HG02798 (cell line): Measurements from ENCODE around the gene UBE2C.

Source experiments
- ATAC-seq: cut with Tn5 transposase; IDR thresholded peaks from one replicate; pipeline ENCODE4 v1.9.1; 2021; ENCODE audit warnings: mild to moderate bottlenecking; ENCODE audit not compliant: unreplicated experiment, poor library complexity

UBE2C gene

GRCh38 chr20:45853484-45853883, 41.0 kb downstream of the UBE2C start:
- no peak for ATAC-seq

GRCh38 chr20:45857114-45857881, 44.9 kb downstream of the UBE2C start, which contains the start of the genes ACOT8 and ZSWIM3:
TSS of gene ACOT8 (minus strand) at chr20:45857392. CDS start at chr20:45857315, 77 bp downstream.
TSS of gene ZSWIM3 (plus strand) at chr20:45857614. CDS start at chr20:45857826, 212 bp downstream.
- peak; percentile 98 for ATAC-seq

GRCh38 chr20:45857882-45858216, 45.4 kb downstream of the UBE2C start:
- ATAC-seq: peak; percentile 25

GRCh38 chr20:45859916-45860315, 47.5 kb downstream of the UBE2C start:
- ATAC-seq: no peak

- ATAC-seq: no peak
Observed at GRCh38 chr20:45860560-45861220, 48.2 kb downstream of the UBE2C start.

- ATAC-seq: no peak
Observed at GRCh38 chr20:45861221-45862075, 49.0 kb downstream of the UBE2C start.

- no peak for ATAC-seq
Observed at GRCh38 chr20:45863543-45864470, 51.4 kb downstream of the UBE2C start.

- no peak for ATAC-seq
Observed at GRCh38 chr20:45866454-45866853, 54.0 kb downstream of the UBE2C start.
